Lung microvascular endothelial cell (primary cell): ENCODE measurements around the gene CYB5R3. TPM values are rescaled to one million over a fixed set of nuclear protein-coding genes. Genes with fewer than 3 reads are reported as not detected.
"Not testable (repeated sequence)": the region's sequence is repeated elsewhere in the genome, so short reads cannot be mapped to it uniquely, and the experiment has no call there.

Experiments
- DNase-seq, 2 donors: peaks; one replicate each; pipeline versions ENCODE4 v3.0.0 to v3.0.0-alpha.2; 2010; ENCODE audit warnings: low read depth in 2 of 2
- total RNA-seq: library from RNA; depleted of rRNA; stranded (reverse); fragments of >200 nt; gene quantifications from 2 replicates; pipeline ENCODE4 v1.2.1, GENCODE V29; 2014

The CYB5R3 gene
- total RNA-seq, 1 donor from 2014 or later: 99.0 TPM

DNA sequence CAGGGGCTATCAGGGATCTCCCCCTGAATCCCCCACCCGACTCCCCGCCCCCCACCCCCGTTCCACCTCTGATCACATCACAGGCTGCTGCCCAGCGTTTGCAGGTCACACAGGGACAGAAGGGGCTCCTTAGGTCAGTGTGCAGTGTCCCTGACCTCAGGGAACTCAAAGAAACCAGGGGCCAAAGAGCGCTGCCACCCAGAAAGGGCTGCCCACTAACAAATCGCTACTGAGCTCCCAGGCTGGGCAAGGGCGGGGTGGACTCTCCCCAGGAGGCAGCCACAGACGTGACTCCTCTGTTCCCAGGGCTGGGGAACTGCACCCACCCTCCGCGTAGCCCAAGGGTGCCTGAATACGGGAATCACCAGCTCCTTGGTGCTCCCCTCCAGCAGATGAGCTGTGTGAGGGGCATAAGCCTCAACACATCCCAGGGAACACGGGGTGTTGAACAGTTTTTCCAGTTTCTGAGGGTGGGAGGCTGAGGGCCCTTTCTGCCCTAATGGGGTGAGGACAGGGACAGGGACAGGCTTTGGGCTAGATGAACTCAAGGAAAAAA lies 24.6 kb downstream of the CYB5R3 start:
- DNase-seq: no peak

- peak in 1 of 2 donors; percentile 83 for DNase-seq
Observed at GRCh38 chr22:42623756-42624441, 25.3 kb downstream of the CYB5R3 start.

DNA sequence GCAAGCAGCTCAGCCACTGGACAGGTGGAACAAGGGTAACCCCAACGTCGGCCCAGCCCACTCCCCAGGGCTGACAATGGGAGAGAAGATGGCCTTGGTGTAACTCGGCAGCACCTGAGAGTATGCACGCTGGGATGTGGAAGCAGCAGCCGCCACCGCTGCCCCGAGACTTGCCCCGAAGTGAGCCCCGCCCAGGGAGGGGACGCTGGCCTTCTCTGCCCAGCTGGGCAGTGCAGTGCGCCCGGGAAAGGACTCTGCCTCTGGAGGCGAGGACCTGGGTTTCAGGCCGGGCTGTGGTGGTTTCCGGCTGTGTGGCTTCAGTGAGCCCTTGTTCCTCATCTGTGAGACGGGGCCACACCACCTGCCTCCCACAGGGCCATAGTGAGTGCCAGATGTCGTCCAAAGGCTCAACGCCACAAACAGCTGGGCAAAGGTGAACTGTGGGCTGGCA lies 25.9 kb downstream of the CYB5R3 start:
- DNase-seq: no peak

- no peak for DNase-seq
Observed at GRCh38 chr22:42622061-42622710, 27.0 kb downstream of the CYB5R3 start.

- DNase-seq: peak; percentile 67 to 85
Observed at GRCh38 chr22:42621505-42622002, 27.6 kb downstream of the CYB5R3 start.

- DNase-seq: no peak
Observed at GRCh38 chr22:42620084-42620483, 29.1 kb downstream of the CYB5R3 start.

- DNase-seq: no peak
Observed at GRCh38 chr22:42619261-42620063, 29.7 kb downstream of the CYB5R3 start.

DNA sequence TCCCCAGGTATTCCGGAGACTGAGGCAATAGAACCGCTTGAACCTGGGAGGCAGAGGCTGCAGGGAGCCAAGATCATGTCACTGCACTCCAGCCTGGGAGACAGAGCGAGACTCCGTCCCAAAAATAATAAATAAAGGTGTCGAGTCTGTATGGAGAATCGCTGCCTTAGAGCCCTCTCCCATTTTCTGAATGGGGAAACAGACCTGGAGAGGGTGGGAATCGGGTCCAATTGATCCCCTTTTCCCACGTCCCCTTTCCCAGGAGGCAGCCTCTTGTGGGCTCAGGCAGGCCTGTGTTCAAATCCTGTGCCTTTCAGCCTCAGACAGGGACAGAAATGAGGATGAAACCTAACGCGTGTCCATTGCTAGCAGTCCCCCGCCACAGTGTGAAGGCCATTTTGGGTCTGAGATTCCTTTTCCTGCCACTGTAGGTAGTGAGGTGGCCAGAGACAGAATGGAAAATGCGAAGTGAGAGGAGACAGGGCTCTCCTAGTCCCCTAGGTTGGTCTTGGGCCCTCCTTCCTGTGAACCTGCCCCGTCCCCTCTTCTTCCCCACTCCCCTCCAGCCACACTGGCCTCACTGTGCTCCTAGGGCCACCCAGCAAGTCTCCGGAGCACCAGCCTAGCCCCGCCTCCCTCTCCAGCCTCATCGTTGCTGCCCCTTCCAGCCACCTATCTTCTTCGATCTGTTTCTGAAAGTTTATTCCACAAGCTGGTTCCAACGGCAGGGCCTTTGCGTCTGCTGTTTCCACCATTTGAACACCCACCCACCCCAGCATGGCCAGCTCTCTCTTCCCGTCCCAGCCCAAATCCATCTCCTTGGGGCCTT lies 31.8 kb downstream of the CYB5R3 start:
- DNase-seq: no peak

DNA sequence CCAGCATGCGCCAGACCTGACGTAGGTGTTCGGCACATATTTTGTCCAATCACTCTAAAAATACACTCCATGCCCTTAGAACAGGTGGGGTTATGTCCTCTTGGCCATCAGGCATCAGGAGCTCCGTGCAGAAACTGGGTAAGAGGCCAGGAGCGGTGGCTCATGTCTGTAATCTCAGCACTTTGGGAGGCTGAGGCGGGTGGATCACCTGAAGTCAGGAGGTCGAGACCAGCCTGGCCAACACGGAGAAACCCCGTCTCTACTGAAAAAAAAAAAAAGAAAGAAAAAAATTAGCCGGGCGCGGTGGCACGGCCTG lies 33.4 kb downstream of the CYB5R3 start:
- not testable (repeated sequence) for DNase-seq

GRCh38 chr22:42615092-42615859 lies 33.9 kb downstream of the CYB5R3 start:
- DNase-seq: peak; percentile 96 to 98

- peak; percentile 99 to 100 for DNase-seq
Observed at GRCh38 chr22:42614312-42615091, 34.7 kb downstream of the CYB5R3 start, which contains the start of gene POLDIP3. TSS of gene POLDIP3 (minus strand) at chr22:42614883. CDS start at chr22:42614857, 26 bp downstream.

- DNase-seq: peak in 1 of 2 donors; percentile 36
Observed at GRCh38 chr22:42613872-42614301, 35.3 kb downstream of the CYB5R3 start.

DNA sequence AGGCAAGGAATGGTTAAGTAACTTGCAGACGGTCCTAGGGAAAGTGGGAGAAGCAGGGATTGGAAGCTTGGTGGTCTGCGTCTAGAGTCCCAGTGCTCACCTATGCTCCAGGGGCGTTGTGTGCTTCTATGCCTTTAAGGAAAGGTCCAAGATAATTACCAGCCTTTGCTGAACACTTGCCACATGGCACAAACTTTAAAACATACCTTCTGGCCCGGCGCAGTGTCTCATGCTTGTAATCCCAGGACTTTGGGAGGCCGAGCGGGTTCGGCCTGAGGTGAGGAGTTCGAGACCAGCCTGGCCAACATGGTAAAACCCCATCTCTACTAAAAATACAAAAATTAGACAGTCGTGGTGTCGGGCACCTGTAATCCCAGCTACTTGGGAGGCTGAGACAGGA lies 36.9 kb downstream of the CYB5R3 start:
- DNase-seq: no peak

DNA sequence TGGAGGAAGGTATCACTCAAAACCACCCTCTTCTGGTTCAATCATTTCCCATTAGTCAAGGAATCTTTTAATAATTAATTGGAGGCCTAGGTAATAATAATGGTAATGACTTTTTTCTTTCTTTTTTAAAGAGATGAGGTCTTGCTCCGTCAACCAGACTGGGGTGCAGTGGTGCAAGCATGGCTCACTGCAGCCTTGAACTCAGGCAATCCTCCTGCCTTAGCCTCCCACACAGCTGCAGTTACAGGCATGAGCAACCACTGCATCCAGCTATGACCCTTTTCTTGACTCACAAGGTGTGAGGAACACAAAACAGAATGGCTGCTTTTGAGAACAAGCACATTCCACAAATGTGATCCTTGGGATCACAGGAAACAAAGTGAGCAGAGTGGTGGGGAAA lies 38.1 kb downstream of the CYB5R3 start:
- no peak for DNase-seq

- DNase-seq: peak in 1 of 2 donors; percentile 37
Observed at GRCh38 chr22:42610186-42610585, 39.0 kb downstream of the CYB5R3 start.

DNA sequence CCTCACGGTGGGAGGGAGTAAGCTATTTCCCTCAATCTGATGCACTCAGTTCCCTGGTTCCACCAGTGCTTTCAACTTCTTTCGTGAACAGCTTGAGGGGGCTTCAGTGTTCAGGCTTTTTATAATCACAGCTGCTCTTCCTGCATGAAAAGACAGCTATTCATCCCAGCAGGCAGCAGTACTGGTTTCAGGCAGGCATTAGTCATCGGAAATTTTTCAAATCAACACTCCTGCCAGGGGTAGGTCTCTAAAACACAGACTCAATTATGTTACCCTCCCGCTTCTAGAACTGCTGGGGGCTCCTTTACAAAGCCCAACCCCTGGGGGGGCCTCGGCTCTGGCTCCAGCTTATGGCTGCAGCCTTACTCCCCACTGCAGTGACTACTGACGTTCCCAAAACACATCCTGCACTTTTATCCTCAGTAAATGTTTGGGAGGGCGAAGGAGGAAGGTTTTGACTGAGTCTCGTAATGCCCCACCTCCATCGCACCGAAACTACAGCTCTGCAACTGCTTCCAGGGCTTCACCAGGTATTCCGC lies 40.3 kb downstream of the CYB5R3 start:
- DNase-seq: peak; percentile 70 to 75

GRCh38 chr22:42608136-42608822 lies 40.9 kb downstream of the CYB5R3 start:
- no peak for DNase-seq

GRCh38 chr22:42607641-42608040 lies 41.6 kb downstream of the CYB5R3 start:
- DNase-seq: not testable (repeated sequence)
